T-helper 1 cell treated with Interleukin-12 subunit alpha and Interleukin-12 subunit beta and Interleukin-4 antibody, amounts not matched to agents 30 μg/mL and 1 μg/mL, for 36 hours (primary cell): ENCODE data around the gene UGT1A5.
"Not testable (repeated sequence)": the region's sequence is repeated elsewhere in the genome, so short reads cannot be mapped to it uniquely, and the experiment has no call there.

Experiments used
- H3K27ac Mint-ChIP-seq: one replicate; pipeline ENCODE4 v1.8.0; 2021; ENCODE audit warnings: mild to moderate bottlenecking, mixed read lengths
- H3K27me3 Mint-ChIP-seq: one replicate; pipeline ENCODE4 v1.8.0; 2021; ENCODE audit warnings: low read depth, mixed read lengths
- H3K36me3 Mint-ChIP-seq: one replicate; pipeline ENCODE4 v1.8.0; 2021; ENCODE audit warnings: low read depth, mixed read lengths
- H3K4me1 Mint-ChIP-seq: one replicate; pipeline ENCODE4 v1.8.0; 2021; ENCODE audit warnings: low read depth, mixed read lengths
- H3K4me3 Mint-ChIP-seq: one replicate; pipeline ENCODE4 v1.8.0; 2021; ENCODE audit warnings: mild to moderate bottlenecking, moderate library complexity, mixed read lengths
- H3K9me3 Mint-ChIP-seq: one replicate; pipeline ENCODE4 v1.8.0; 2021; ENCODE audit warnings: mixed read lengths

Gene UGT1A5

GRCh38 chr2:233688341-233688740 lies 24.4 kb upstream of the UGT1A5 start:
- no peaks in the 10 kb centered on the region for H3K36me3 Mint-ChIP-seq
- H3K4me3 Mint-ChIP-seq, result no peak overlapping the region
- no peak overlapping the region for H3K27ac Mint-ChIP-seq
- no peaks in the 10 kb centered on the region for H3K9me3 Mint-ChIP-seq
- peaks cover 15% of the 10 kb centered on the region for H3K27me3 Mint-ChIP-seq
- H3K4me1 Mint-ChIP-seq, result no peaks in the 10 kb centered on the region

GRCh38 chr2:233689031-233689430 lies 23.7 kb upstream of the UGT1A5 start:
- no peaks in the 10 kb centered on the region for H3K4me1 Mint-ChIP-seq
- H3K36me3 Mint-ChIP-seq, result no peaks in the 10 kb centered on the region
- no peak overlapping the region for H3K4me3 Mint-ChIP-seq
- peaks cover 15% of the 10 kb centered on the region for H3K27me3 Mint-ChIP-seq
- H3K27ac Mint-ChIP-seq, result no peak overlapping the region
- H3K9me3 Mint-ChIP-seq, result no peaks in the 10 kb centered on the region

GRCh38 chr2:233689501-233689900 lies 23.2 kb upstream of the UGT1A5 start:
- H3K4me1 Mint-ChIP-seq, result no peaks in the 10 kb centered on the region
- H3K27me3 Mint-ChIP-seq, result peaks cover 15% of the 10 kb centered on the region
- no peak overlapping the region for H3K4me3 Mint-ChIP-seq

GRCh38 chr2:233690444-233690843 lies 22.3 kb upstream of the UGT1A5 start:
- H3K27me3 Mint-ChIP-seq, result peaks cover 15% of the 10 kb centered on the region
- no peaks in the 10 kb centered on the region for H3K4me1 Mint-ChIP-seq
- no peak overlapping the region for H3K27ac Mint-ChIP-seq
- no peaks in the 10 kb centered on the region for H3K9me3 Mint-ChIP-seq
- H3K4me3 Mint-ChIP-seq, result no peak overlapping the region
- no peaks in the 10 kb centered on the region for H3K36me3 Mint-ChIP-seq

More at GRCh38 chr2:233689501-233689900, 23.2 kb upstream of the UGT1A5 start:
- no peak overlapping the region for H3K27ac Mint-ChIP-seq
- H3K36me3 Mint-ChIP-seq, result no peaks in the 10 kb centered on the region
- no peaks in the 10 kb centered on the region for H3K9me3 Mint-ChIP-seq

- Mint-ChIP-seq H3K4me1 (no peaks in the 10 kb centered on the region), H3K4me3 (no peak overlapping the region), H3K36me3 (no peaks in the 10 kb centered on the region), H3K9me3 (no peaks in the 10 kb centered on the region), H3K27me3 (peaks cover 11% of the 10 kb centered on the region), H3K27ac (no peak overlapping the region)
These were observed 21.0 kb upstream of the UGT1A5 start for GRCh38 chr2:233691443-233692433.

GRCh38 chr2:233692648-233693047 lies 20.1 kb upstream of the UGT1A5 start, which contains the start of gene UGT1A6:
UGT1A6 (plus strand) TSS chr2:233692890; CDS start chr2:233693005, 115 bp downstream.
- Mint-ChIP-seq H3K27me3 (peaks cover 14% of the 10 kb centered on the region), H3K27ac (no peak within 1 kb of the TSS), H3K9me3 (no peaks in the 10 kb centered on the region), H3K4me1 (no peaks in the 10 kb centered on the region), H3K4me3 (no peak within 1 kb of the TSS), H3K36me3 (no peaks in the 10 kb centered on the region)

- no peak overlapping the region for H3K4me3 Mint-ChIP-seq
- H3K27me3 Mint-ChIP-seq, result peaks cover 6% of the 10 kb centered on the region
- H3K27ac Mint-ChIP-seq, result no peak overlapping the region
- no peaks in the 10 kb centered on the region for H3K9me3 Mint-ChIP-seq
- H3K4me1 Mint-ChIP-seq, result no peaks in the 10 kb centered on the region
- H3K36me3 Mint-ChIP-seq, result no peaks in the 10 kb centered on the region
These were observed 18.7 kb upstream of the UGT1A5 start for GRCh38 chr2:233693963-233694362.

- Mint-ChIP-seq H3K27ac (no peak overlapping the region), H3K27me3 (peaks cover 8% of the 10 kb centered on the region), H3K4me1 (no peaks in the 10 kb centered on the region), H3K9me3 (no peaks in the 10 kb centered on the region), H3K4me3 (no peak overlapping the region), H3K36me3 (no peaks in the 10 kb centered on the region)
These were observed 14.0 kb upstream of the UGT1A5 start for GRCh38 chr2:233698740-233699139.

GRCh38 chr2:233699424-233700027 lies 13.2 kb upstream of the UGT1A5 start:
- H3K9me3 Mint-ChIP-seq, result no peaks in the 10 kb centered on the region
- no peak overlapping the region for H3K4me3 Mint-ChIP-seq
- H3K4me1 Mint-ChIP-seq, result no peaks in the 10 kb centered on the region
- H3K27ac Mint-ChIP-seq, result no peak overlapping the region
- H3K27me3 Mint-ChIP-seq, result peaks cover 14% of the 10 kb centered on the region
- no peaks in the 10 kb centered on the region for H3K36me3 Mint-ChIP-seq

GRCh38 chr2:233700028-233700635 lies 12.6 kb upstream of the UGT1A5 start:
- no peaks in the 10 kb centered on the region for H3K36me3 Mint-ChIP-seq
- H3K4me1 Mint-ChIP-seq, result no peaks in the 10 kb centered on the region
- no peak overlapping the region for H3K4me3 Mint-ChIP-seq
- H3K9me3 Mint-ChIP-seq, result no peaks in the 10 kb centered on the region
- no peak overlapping the region for H3K27ac Mint-ChIP-seq
- peaks cover 15% of the 10 kb centered on the region for H3K27me3 Mint-ChIP-seq

GRCh38 chr2:233700842-233701241 lies 11.9 kb upstream of the UGT1A5 start:
- not testable (repeated sequence) for H3K4me3 Mint-ChIP-seq, H3K4me1 Mint-ChIP-seq, H3K27ac Mint-ChIP-seq, H3K9me3 Mint-ChIP-seq, H3K36me3 Mint-ChIP-seq
- H3K27me3 Mint-ChIP-seq, result peaks cover 20% of the 10 kb centered on the region

GRCh38 chr2:233702238-233702637 lies 10.5 kb upstream of the UGT1A5 start:
- Mint-ChIP-seq H3K27ac (no peak overlapping the region), H3K9me3 (no peaks in the 10 kb centered on the region), H3K4me3 (no peak overlapping the region), H3K4me1 (no peaks in the 10 kb centered on the region), H3K36me3 (no peaks in the 10 kb centered on the region), H3K27me3 (peaks cover 17% of the 10 kb centered on the region)

- Mint-ChIP-seq H3K4me1 (no peaks in the 10 kb centered on the region), H3K27ac (no peak overlapping the region), H3K36me3 (no peaks in the 10 kb centered on the region), H3K9me3 (no peaks in the 10 kb centered on the region), H3K4me3 (no peak overlapping the region), H3K27me3 (peaks cover 25% of the 10 kb centered on the region)
These were observed 6.7 kb upstream of the UGT1A5 start for GRCh38 chr2:233705911-233706506.

- H3K4me1 Mint-ChIP-seq, result no peaks in the 10 kb centered on the region
- no peak overlapping the region for H3K27ac Mint-ChIP-seq
- H3K4me3 Mint-ChIP-seq, result no peak overlapping the region
- H3K9me3 Mint-ChIP-seq, result no peaks in the 10 kb centered on the region
- peaks cover 25% of the 10 kb centered on the region for H3K27me3 Mint-ChIP-seq
- H3K36me3 Mint-ChIP-seq, result no peaks in the 10 kb centered on the region
These were observed 6.0 kb upstream of the UGT1A5 start for GRCh38 chr2:233706720-233707119.
